ENCODE measurements around the gene DAAM1.

DNA sequence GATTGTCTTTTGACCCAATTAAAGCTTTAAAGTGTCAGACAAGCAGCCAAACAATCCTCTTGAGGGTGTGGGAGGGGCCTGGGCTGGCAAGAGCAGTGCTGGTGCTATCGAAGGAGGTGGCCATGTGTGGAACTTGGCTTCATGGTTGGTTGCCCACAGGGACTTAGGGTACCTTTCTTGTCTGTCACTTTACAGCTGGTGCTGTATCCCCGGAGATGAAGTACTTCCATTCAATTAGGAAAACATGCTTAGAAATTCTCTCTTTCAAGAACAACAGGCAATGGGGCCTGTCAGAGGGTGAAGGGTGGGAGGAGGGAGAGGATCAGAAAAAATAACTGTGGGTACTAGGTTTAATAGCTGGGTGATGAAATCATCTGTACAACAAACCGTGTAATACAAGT, 86.5 kb downstream of the DAAM1 start:
- no peak for TF ChIP-seq POLR2A (IDR thresholded peaks at IDR 0.05)
- TF ChIP-seq, protein P1, sequence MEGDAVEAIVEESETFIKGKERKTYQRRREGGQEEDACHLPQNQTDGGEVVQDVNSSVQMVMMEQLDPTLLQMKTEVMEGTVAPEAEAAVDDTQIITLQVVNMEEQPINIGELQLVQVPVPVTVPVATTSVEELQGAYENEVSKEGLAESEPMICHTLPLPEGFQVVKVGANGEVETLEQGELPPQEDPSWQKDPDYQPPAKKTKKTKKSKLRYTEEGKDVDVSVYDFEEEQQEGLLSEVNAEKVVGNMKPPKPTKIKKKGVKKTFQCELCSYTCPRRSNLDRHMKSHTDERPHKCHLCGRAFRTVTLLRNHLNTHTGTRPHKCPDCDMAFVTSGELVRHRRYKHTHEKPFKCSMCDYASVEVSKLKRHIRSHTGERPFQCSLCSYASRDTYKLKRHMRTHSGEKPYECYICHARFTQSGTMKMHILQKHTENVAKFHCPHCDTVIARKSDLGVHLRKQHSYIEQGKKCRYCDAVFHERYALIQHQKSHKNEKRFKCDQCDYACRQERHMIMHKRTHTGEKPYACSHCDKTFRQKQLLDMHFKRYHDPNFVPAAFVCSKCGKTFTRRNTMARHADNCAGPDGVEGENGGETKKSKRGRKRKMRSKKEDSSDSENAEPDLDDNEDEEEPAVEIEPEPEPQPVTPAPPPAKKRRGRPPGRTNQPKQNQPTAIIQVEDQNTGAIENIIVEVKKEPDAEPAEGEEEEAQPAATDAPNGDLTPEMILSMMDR (IDR thresholded peaks at IDR 0.05): no peak
